WERI-Rb-1 (cell line): ENCODE results near the gene CUX1.

Source experiments
- DNase-seq: peaks from one replicate; pipeline ENCODE4 v3.0.0-alpha.2; 2020
- H3K27ac ChIP-seq: fragments of 250-450 bp; sonication (Bioruptor Pico); 2 replicates; pipeline ENCODE4 v1.5.1; 2020; ENCODE audit warnings: mild to moderate bottlenecking, moderate library complexity
- H3K27me3 ChIP-seq: fragments of 250-450 bp; sonication (Bioruptor Pico); 2 replicates; pipeline ENCODE4 v1.5.1; 2021; ENCODE audit warnings: mild to moderate bottlenecking, low read depth, moderate library complexity; ENCODE audit not compliant: insufficient read depth, severe bottlenecking
- H3K36me3 ChIP-seq: fragments of 250-450 bp; sonication (Bioruptor Pico); 2 replicates; pipeline ENCODE4 v1.5.1; 2020; ENCODE audit warnings: mild to moderate bottlenecking, moderate library complexity
- H3K4me3 ChIP-seq: 2 replicates; pipeline ENCODE4 v1.5.1; 2011; ENCODE audit warnings: low read depth, mild to moderate bottlenecking, control low read depth, low read length
- H3K9me3 ChIP-seq: fragments of 250-450 bp; sonication (Bioruptor Pico); 2 replicates; pipeline ENCODE4 v1.5.1; 2021; ENCODE audit warnings: mild to moderate bottlenecking, moderate library complexity; ENCODE audit not compliant: severe bottlenecking
- TF ChIP-seq, protein P1 (sequence below): IDR thresholded peaks from 2 replicates; pipeline ENCODE4 v1.5.1; 2011; ENCODE audit warnings: low read depth, mild to moderate bottlenecking, control low read depth, inconsistent platforms, low read length

Gene CUX1

DNA sequence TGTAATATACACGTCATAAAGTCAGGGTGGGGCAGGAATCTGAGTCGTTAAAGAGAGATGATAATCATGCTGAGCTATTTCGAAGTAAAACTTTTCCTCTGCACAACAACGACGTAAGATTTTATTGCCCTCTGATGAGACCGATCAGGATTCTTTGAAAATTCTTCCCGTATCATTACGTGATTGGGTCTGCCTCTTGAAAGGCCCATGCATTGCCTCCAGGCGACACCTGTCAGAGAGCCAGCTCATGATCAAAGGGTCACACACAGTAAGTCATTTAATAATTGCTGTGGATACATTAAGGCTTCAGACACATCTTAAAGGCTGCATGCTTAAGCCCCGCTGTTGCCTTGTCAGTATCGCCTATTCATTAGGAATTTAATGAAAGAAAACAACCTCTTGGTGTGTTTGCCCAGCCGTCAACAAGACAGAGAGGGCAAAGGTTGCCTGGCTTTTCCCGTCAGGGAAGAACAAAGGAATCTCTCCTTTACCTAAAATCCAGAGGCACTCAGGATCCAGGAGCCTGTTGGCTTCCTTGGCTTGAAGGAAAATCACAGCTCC is 280.3 kb downstream of the CUX1 start:
- Histone ChIP-seq H3K4me3 (no peak overlapping the region), H3K27me3 (no peaks in the 10 kb centered on the region), H3K27ac (no peak overlapping the region), H3K9me3 (no peaks in the 10 kb centered on the region), H3K36me3 (peaks cover 14% of the 10 kb centered on the region)
- DNase-seq: no peak
- TF ChIP-seq, protein P1, sequence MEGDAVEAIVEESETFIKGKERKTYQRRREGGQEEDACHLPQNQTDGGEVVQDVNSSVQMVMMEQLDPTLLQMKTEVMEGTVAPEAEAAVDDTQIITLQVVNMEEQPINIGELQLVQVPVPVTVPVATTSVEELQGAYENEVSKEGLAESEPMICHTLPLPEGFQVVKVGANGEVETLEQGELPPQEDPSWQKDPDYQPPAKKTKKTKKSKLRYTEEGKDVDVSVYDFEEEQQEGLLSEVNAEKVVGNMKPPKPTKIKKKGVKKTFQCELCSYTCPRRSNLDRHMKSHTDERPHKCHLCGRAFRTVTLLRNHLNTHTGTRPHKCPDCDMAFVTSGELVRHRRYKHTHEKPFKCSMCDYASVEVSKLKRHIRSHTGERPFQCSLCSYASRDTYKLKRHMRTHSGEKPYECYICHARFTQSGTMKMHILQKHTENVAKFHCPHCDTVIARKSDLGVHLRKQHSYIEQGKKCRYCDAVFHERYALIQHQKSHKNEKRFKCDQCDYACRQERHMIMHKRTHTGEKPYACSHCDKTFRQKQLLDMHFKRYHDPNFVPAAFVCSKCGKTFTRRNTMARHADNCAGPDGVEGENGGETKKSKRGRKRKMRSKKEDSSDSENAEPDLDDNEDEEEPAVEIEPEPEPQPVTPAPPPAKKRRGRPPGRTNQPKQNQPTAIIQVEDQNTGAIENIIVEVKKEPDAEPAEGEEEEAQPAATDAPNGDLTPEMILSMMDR: no peak

DNA sequence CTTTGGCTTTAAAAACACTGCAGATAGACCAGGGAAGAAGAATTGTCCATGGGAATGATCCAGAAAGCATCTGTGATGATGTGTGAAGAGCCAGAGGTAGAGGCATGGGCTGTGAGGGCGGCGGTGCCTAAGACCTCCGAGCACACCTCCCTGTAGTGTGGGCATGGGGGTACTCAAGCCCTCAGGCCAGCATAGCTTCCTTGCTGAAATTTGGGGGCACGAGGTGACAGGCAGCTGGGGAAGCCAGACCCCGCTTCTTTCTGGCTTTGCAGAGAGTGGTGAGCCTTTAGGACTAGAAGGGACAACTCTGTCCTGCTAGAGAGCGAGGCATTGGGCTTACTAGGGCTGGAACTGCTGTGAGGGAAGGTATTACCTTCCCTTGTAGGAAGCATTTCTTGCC is 281.6 kb downstream of the CUX1 start:
- Histone ChIP-seq H3K9me3 (no peaks in the 10 kb centered on the region), H3K27me3 (no peaks in the 10 kb centered on the region), H3K36me3 (peaks cover 14% of the 10 kb centered on the region), H3K4me3 (no peak overlapping the region), H3K27ac (no peak overlapping the region)
- DNase-seq: no peak
- TF ChIP-seq, protein P1: no peak

DNA sequence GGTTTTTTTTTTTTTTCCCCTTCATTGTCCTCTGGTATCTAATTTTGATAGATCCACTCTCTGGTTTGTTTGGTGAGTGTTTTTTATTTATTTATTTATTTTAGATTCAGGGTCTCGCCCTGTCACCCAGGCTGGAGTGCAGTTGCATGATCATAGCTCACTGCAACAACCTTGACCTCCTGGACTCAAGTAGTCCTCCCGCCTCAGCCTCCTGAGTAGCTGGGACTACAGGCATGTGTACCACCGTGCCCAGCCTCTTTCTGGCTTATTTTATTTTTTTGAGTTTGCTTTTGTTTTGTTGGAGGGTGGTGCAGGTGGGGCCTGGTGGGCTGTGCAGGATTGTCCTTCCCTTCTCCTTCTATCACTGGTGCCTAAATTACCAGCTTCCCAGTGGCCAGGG is 282.0 kb downstream of the CUX1 start:
- Histone ChIP-seq H3K36me3 (peaks cover 17% of the 10 kb centered on the region), H3K27ac (no peak overlapping the region), H3K4me3 (no peak overlapping the region), H3K9me3 (no peaks in the 10 kb centered on the region), H3K27me3 (no peaks in the 10 kb centered on the region)
- DNase-seq: no peak
- TF ChIP-seq, protein P1: no peak

DNA sequence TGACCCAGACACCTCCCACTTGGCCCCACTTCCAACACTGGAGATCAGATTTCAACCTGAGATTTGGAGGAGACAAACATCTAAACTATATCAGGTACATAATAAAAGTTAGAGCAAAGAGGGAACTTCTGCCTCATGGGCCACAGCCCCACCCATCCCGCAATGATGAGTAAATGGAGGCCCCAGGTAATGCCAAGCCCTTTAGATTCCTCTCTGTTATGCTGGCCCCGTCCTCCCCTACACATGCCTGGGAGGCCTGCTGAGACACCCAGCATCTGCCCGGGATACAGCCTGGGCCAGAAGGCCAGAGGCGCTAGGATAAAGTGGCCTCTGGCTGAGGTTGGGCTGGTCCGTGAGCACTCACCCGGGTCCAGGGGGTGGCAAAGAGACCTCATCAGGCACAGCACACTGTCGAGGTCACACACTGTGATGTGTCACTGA is 283.7 kb downstream of the CUX1 start:
- TF ChIP-seq, protein P1: no peak
- Histone ChIP-seq H3K27me3 (no peaks in the 10 kb centered on the region), H3K9me3 (no peaks in the 10 kb centered on the region), H3K4me3 (no peak overlapping the region), H3K27ac (no peak overlapping the region), H3K36me3 (peaks cover 29% of the 10 kb centered on the region)
- no peak for DNase-seq

DNA sequence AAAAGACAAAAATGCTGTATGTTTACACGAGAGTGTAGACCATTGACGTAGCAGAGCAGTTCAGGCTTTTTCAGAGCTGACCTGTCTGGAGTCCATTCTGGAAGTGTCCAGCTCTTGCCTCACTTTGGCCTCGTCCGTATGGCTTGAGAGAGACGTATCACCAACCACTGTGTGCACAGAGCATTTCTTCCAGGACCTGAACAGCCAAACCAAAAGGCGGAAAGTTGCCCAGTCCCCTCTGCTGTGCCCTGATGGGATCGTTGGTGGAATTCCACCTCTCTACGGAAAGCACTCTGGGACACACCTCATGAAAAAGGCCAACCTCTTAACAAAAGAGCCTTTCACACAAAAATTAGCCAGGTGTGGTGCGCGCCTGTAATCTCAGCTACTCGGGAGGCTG is 284.5 kb downstream of the CUX1 start:
- Histone ChIP-seq H3K4me3 (no peak overlapping the region), H3K27me3 (no peaks in the 10 kb centered on the region), H3K27ac (no peak overlapping the region), H3K36me3 (peaks cover 37% of the 10 kb centered on the region), H3K9me3 (no peaks in the 10 kb centered on the region)
- TF ChIP-seq, protein P1: no peak
- no peak for DNase-seq

DNA sequence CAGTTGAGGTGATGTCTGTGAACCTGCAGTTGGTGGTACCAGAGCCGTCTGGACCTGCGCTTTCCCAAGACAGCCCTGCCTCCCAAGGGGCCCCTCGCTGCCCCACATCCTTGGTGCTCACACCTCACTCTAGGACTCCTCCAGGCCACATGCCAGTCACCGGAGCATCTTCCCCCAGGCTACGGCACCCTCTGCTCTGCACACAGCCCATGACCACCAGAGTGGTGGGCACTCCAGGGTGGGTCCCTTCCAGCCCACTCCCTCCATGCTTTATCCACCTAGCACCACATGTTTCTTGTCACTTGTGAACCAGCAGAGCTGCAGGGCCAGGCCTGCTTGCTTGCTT is 285.6 kb downstream of the CUX1 start:
- Histone ChIP-seq H3K9me3 (no peaks in the 10 kb centered on the region), H3K27me3 (no peaks in the 10 kb centered on the region), H3K4me3 (no peak overlapping the region), H3K36me3 (peaks cover 41% of the 10 kb centered on the region), H3K27ac (no peak overlapping the region)
- no peak for DNase-seq
- TF ChIP-seq, protein P1: no peak
